LNCaP clone FGC (cell line): ENCODE results near the gene TNFSF9.
"Not testable (repeated sequence)": the region's sequence is repeated elsewhere in the genome, so short reads cannot be mapped to it uniquely, and the experiment has no call there.

Experiments
- DNase-seq: peaks from one replicate; pipeline ENCODE4 v3.0.0-alpha.2; 2011; ENCODE audit warnings: low read depth
- H3K4me3 ChIP-seq: 2 replicates; pipeline ENCODE4 v1.5.1; 2011; ENCODE audit warnings: mild to moderate bottlenecking, low read depth, low read length, control low read depth
- TF ChIP-seq, protein P1 (sequence below): IDR thresholded peaks from 2 replicates; pipeline ENCODE4 v1.5.1; 2012; ENCODE audit warnings: mild to moderate bottlenecking; ENCODE audit not compliant: control insufficient read depth, insufficient read depth; ENCODE audit errors: extremely low read depth

Gene TNFSF9

DNA sequence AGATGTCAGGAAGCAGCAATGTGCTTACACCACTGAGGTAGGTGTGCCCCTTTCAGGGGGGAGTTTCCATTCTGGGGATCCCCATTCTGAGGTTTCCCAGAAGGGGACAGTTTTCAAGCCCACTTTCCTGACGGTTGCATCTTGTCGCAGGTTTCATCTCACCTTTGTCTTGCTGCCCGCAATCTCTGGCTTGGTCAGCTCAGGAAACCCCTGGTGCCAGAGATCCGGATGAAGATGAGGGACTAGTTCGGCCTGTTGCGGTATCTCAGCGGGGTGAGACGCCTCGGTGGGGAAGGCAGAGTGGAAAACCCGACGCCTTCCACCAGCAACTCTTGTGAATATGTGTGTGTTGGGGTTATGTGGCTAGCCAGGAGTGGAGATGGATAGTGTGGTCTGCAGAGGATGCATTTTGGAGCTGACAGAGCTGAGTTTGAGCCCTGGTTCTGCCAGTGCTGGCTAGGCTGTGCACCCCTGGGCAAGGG lies 13.1 kb downstream of the TNFSF9 start:
- TF ChIP-seq, protein P1, sequence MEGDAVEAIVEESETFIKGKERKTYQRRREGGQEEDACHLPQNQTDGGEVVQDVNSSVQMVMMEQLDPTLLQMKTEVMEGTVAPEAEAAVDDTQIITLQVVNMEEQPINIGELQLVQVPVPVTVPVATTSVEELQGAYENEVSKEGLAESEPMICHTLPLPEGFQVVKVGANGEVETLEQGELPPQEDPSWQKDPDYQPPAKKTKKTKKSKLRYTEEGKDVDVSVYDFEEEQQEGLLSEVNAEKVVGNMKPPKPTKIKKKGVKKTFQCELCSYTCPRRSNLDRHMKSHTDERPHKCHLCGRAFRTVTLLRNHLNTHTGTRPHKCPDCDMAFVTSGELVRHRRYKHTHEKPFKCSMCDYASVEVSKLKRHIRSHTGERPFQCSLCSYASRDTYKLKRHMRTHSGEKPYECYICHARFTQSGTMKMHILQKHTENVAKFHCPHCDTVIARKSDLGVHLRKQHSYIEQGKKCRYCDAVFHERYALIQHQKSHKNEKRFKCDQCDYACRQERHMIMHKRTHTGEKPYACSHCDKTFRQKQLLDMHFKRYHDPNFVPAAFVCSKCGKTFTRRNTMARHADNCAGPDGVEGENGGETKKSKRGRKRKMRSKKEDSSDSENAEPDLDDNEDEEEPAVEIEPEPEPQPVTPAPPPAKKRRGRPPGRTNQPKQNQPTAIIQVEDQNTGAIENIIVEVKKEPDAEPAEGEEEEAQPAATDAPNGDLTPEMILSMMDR = no peak
- no peak for DNase-seq
- no peak overlapping the region for H3K4me3 ChIP-seq

DNA sequence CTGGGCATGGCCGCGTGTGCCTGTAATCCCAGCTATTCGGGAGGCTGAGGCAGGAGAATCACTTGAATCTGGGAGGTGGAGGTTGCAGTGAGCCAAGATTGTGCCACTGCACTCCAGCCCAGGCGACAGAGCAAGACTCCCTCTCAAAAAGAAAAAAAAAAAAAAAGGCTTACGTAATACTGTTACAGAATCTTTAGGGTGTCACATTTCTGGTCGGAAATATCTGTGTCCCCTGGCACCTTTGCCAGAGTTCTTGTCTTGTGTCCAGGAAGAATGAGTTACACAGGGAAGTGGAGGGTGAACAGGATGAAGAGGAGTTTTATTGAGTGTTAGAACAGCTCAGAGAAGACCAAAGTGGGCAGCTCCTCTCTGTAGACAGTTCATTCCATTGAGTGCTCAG lies 19.9 kb downstream of the TNFSF9 start:
- H3K4me3 ChIP-seq, DNase-seq: not testable (repeated sequence)

DNA sequence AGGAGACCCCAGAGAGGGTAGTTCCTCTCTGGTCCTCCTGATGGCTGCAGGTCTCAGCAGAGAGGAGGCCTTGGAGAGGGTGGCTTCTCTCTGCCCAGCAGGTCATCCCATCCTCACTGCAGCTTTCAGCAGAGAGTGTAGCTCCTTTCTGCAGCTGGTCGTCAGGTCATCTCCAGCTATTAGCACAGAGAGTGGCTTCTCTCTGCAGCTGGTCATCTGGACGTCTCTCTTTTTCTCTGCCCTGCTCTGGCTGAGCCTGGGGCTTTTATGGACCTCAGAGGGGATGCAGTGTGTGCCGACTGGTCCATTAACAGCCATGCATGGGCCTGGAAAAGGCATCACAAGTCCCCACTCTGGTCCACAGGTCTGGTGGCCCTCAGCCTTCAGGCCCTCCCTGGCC lies 20.3 kb downstream of the TNFSF9 start:
- no peak for DNase-seq
- TF ChIP-seq, protein P1 = no peak
- H3K4me3 ChIP-seq = no peak overlapping the region

DNA sequence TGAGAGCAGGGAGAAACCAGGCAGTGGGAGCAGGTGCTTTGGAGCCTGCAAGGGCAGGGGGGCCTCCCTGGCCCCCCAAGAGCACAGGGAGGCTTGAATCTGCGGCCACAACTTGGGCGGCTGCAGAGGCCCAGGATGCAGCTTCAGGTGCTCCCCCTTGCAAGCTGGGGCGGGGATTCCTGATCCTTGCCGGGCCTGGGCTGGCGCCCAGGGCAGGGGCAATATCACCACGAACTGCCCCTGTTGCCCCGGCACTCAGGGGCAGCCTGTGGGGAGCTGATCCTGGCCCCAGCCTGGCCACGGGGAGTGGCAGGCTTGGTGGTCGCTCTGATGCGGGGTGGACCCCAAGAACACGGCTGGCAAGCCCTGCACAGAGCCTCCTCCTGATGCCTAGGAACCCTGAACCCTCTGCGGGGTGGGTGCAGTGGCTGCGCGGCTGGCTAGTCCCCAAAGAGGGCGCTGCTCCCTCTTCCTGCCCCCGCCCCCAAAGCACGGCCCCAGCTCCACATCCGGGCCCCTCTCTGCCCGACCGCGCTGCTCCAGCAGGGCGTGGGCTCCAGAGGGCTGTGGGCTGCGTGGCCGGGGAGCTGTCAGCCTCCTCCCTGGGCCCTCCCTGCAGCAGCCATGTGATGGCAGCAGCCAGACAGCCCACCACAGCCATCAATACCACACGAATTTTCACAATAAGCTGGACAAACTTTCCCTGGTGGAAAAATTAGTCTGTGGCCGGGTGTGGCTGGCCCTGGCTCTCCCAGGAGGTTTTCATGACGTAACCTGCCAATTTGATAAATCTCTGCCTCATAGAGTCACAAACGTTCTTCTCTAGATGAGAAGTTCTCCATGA lies 21.0 kb downstream of the TNFSF9 start:
- TF ChIP-seq, protein P1 = no peak

DNA sequence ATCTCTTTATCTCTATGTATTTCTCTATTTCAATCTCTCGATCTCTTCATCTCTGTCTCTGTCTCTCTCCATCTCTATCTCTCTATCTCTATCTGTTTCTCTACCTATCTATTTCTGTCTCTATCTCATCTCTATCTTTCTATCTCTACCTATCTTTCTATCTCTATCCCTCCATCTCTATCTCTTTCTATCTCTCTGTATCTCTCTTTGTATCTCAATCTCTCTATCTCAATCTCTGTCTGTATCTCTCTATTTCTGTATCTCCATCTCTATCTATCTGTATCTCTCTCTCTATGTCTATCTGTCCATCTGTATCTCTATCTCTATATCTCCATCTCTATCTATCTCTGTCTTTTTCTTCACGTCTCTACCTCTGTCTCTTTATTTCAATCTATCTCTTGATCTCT lies 25.2 kb downstream of the TNFSF9 start:
- no peak for DNase-seq
- TF ChIP-seq, protein P1 = no peak
- no peak overlapping the region for H3K4me3 ChIP-seq

More for the DNA sequence above, 21.0 kb downstream of the TNFSF9 start:
- no peak overlapping the region for H3K4me3 ChIP-seq
- no peak for DNase-seq

DNA sequence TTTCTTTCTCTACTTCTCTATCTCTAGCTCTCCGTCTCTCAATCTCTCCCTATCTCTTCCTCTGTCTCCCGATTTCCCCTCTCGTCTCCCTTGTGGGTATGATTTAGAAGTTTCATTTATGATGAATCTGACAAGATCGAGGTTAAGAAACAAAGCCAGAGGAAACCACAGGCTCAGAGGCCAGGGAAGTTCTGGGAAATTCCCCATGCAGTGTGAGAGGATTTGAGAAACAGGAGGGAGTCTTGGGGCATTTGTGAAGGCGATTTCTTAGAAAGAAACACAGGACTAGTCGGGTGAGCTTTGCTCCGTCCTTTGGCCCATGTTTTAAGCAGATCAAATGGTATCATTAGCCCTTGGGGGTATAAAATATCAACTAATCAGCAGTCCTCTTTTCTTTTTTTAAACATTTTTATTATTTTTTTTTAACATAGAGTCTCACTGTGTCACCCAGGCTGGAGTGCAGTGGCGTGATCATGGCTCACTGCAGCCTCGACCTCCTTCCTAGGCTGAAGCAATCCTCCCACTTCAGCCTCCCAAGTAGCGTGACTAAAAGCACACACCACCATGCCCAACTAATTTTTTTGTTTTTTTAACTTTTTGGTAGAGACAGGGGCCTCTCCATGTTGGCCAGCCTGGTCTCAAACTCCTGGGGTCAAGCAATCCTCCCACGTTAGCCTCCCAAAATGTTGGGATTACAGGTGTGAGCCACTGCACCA lies 25.8 kb downstream of the TNFSF9 start:
- TF ChIP-seq, protein P1 = no peak
- H3K4me3 ChIP-seq = no peak overlapping the region
- no peak for DNase-seq

DNA sequence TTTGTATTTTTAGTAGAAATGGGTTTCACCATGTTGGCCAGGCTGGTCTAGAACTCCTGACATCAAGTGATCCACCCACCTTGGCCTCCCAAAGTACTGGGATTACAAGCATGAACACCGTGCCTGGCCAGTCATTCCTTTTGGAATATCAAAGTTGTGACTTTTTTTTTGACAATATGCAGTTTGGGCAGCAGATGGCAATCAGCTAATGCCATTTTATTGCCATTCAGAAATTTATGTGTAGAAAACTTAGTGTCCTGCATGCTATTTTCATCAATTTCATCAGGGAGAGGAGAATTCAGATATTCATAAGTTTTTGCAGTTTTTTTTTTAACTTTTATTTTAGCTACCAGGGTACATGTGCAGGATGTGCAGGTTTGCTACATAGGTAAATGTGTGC lies 31.6 kb downstream of the TNFSF9 start:
- TF ChIP-seq, protein P1 = 0 out of 2 replicates have a peak, but pooled peaks have one; percentile 1
- not testable (repeated sequence) for H3K4me3 ChIP-seq, DNase-seq
